Fibroblast of mammary gland (primary cell): Measurements from ENCODE around the gene TATDN2.
A peak's percentile ranks its signal among the peaks of the same experiment; 100 is the strongest.

ENCODE experiments used
- DNase-seq: peaks from one replicate; pipeline ENCODE4 v3.0.0-alpha.2; 2010; ENCODE audit warnings: low read depth
- H3K4me3 ChIP-seq: 2 replicates; pipeline ENCODE4 v1.5.1; 2011; ENCODE audit warnings: low read depth, mild to moderate bottlenecking, low read length, moderate library complexity; ENCODE audit not compliant: control insufficient read depth
- TF ChIP-seq, protein P1 (sequence below): conservative IDR thresholded peaks from 2 replicates; pipeline ENCODE4 v1.5.1; 2011; ENCODE audit warnings: low read depth, low read length, inconsistent platforms; ENCODE audit not compliant: control insufficient read depth, insufficient read depth

The TATDN2 gene

GRCh38 chr3:10285272-10286132 lies 37.2 kb downstream of the TATDN2 start:
- H3K4me3 ChIP-seq, result no peak overlapping the region
- peak; percentile 52 for DNase-seq
- TF ChIP-seq, protein P1, sequence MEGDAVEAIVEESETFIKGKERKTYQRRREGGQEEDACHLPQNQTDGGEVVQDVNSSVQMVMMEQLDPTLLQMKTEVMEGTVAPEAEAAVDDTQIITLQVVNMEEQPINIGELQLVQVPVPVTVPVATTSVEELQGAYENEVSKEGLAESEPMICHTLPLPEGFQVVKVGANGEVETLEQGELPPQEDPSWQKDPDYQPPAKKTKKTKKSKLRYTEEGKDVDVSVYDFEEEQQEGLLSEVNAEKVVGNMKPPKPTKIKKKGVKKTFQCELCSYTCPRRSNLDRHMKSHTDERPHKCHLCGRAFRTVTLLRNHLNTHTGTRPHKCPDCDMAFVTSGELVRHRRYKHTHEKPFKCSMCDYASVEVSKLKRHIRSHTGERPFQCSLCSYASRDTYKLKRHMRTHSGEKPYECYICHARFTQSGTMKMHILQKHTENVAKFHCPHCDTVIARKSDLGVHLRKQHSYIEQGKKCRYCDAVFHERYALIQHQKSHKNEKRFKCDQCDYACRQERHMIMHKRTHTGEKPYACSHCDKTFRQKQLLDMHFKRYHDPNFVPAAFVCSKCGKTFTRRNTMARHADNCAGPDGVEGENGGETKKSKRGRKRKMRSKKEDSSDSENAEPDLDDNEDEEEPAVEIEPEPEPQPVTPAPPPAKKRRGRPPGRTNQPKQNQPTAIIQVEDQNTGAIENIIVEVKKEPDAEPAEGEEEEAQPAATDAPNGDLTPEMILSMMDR, result no peak

- H3K4me3 ChIP-seq, result no peak overlapping the region
- TF ChIP-seq, protein P1, result no peak
- DNase-seq, result no peak
These were observed 37.9 kb downstream of the TATDN2 start for GRCh38 chr3:10286133-10286524.

GRCh38 chr3:10286596-10287295 lies 38.5 kb downstream of the TATDN2 start:
- TF ChIP-seq, protein P1, result peak; percentile 80
- H3K4me3 ChIP-seq, result no peak overlapping the region
- peak; percentile 88 for DNase-seq

DNA sequence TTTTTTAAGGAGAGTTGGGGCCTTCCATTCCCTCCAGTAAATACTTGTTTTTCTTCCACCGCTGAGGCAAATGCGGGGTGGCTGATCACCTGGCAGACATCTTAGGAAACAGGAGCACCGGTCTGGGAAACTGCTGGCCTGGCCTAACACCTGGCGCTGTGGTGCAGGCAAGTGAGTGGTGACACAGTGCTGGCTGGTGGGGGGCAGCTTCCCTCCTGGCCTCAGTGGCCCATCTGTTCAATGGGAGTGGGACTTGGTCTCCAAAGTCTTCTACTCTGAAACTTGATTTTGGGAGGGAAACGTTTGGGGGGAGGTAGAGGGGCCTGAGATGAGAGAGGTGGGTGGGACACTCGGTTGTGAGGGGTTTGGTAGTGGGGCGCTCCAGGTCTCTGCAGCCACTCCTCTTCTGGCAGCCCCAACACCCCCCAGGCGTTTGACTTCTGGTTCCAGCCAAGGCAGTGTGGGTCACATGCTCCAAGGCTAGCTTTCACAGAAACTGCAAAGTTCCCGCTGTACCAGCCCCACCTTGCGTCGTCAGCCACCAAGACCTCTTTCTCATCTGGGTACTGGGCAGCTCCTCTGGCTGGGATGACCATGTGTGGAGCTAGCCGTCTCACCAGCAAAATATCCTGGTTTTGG lies 39.8 kb downstream of the TATDN2 start:
- no peak for DNase-seq
- TF ChIP-seq, protein P1, result no peak
- H3K4me3 ChIP-seq, result no peak overlapping the region

DNA sequence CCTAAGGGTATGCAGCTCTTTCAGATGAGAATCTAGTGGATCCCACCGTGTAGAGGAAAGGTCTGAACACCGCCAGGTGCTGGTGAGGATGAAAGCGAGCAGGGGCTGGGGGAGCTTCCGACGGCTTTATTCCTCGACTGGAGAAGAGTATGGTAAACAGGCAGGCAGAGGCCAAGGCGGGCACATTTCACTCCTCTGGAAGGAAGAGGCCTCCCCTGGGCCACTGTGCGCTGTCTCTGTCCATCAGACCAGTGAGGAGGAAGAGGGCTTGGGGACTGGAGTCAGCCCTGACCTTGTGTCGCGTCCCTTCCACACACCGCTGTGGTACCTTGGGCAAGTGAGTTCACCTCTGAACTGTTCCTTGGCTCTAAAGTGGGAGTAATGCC lies 40.3 kb downstream of the TATDN2 start:
- DNase-seq, result no peak
- TF ChIP-seq, protein P1, result no peak
- H3K4me3 ChIP-seq, result no peak overlapping the region

DNA sequence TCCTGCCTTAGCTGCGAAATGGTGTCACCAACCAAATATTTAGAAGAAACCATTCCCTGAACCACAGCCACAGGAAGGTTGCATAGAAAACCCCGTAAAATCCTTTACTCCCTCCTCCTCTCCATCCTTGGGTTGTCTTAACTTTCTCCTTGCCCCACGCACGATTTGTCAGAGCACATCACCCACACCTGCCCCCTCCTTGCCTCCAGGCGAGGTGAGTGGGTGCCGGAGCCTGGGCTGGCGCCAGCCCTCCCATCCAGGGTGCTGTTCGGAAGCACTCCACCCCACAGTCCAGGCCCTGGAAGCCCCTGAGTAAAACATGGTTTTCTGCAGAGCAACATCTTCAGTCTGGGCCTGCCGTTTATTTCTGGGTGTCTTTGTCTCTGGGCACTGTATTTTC lies 40.8 kb downstream of the TATDN2 start:
- no peak overlapping the region for H3K4me3 ChIP-seq
- DNase-seq, result no peak
- TF ChIP-seq, protein P1, result no peak
